PFSK-1 (cell line): ENCODE data around the gene ZIC1.

Experiments
- FOXP2 ChIP-seq: optimal IDR thresholded peaks from 2 replicates; pipeline ENCODE3; 2011; ENCODE audit warnings: borderline replicate concordance, control low read depth, inconsistent platforms; ENCODE audit not compliant: insufficient read depth; ENCODE audit errors: extremely low read length, extremely low read depth
- POLR2AphosphoS5 ChIP-seq: IDR thresholded peaks from 2 replicates; pipeline ENCODE4 v1.6.1; 2012; ENCODE audit warnings: low read depth, mild to moderate bottlenecking, control low read depth, low read length, moderate library complexity
- SIN3A ChIP-seq: IDR thresholded peaks from 2 replicates; pipeline ENCODE4 v1.6.1; 2012; ENCODE audit warnings: mild to moderate bottlenecking, low read length, moderate library complexity, borderline replicate concordance; ENCODE audit not compliant: insufficient read depth
- TAF1 ChIP-seq: IDR thresholded peaks from 2 replicates; pipeline ENCODE4 v1.6.1; 2012; ENCODE audit warnings: low read length, control low read depth, borderline replicate concordance; ENCODE audit not compliant: insufficient read depth
- TF ChIP-seq, protein P1 (sequence below), 2 experiments: IDR thresholded peaks; 2 replicates each; pipeline versions ENCODE4 v1.6.1 to v1.8.0; 2011 to 2012; ENCODE audit warnings: low read depth in 2 of 2, low read length in 2 of 2, control low read depth in 1 of 2, inconsistent platforms in 1 of 2, mild to moderate bottlenecking in 1 of 2, moderate library complexity in 1 of 2; ENCODE audit not compliant: insufficient read depth in 1 of 2

GRCh38 chr3:147387885-147388699 is 21.1 kb upstream of the ZIC1 start:
- TF ChIP-seq TAF1 (no peak), FOXP2 (no peak), SIN3A (no peak), POLR2AphosphoS5 (no peak)
- TF ChIP-seq, protein P1, sequence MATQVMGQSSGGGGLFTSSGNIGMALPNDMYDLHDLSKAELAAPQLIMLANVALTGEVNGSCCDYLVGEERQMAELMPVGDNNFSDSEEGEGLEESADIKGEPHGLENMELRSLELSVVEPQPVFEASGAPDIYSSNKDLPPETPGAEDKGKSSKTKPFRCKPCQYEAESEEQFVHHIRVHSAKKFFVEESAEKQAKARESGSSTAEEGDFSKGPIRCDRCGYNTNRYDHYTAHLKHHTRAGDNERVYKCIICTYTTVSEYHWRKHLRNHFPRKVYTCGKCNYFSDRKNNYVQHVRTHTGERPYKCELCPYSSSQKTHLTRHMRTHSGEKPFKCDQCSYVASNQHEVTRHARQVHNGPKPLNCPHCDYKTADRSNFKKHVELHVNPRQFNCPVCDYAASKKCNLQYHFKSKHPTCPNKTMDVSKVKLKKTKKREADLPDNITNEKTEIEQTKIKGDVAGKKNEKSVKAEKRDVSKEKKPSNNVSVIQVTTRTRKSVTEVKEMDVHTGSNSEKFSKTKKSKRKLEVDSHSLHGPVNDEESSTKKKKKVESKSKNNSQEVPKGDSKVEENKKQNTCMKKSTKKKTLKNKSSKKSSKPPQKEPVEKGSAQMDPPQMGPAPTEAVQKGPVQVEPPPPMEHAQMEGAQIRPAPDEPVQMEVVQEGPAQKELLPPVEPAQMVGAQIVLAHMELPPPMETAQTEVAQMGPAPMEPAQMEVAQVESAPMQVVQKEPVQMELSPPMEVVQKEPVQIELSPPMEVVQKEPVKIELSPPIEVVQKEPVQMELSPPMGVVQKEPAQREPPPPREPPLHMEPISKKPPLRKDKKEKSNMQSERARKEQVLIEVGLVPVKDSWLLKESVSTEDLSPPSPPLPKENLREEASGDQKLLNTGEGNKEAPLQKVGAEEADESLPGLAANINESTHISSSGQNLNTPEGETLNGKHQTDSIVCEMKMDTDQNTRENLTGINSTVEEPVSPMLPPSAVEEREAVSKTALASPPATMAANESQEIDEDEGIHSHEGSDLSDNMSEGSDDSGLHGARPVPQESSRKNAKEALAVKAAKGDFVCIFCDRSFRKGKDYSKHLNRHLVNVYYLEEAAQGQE (IDR thresholded peaks at IDR 0.05; ENCODE audit: insufficient read depth in 1 of 2, low read depth in 2 of 2, low read length in 2 of 2): no peak
